Osteoblast (primary cell): ENCODE measurements around the gene CTNND2. TPM values are rescaled to one million over a fixed set of nuclear protein-coding genes. Genes with fewer than 3 reads are reported as not detected.

ENCODE experiments used
- DNase-seq: peaks from one replicate; pipeline ENCODE4 v3.0.0; 2011; ENCODE audit warnings: low spot score, mixed read lengths; ENCODE audit not compliant: insufficient read length; ENCODE audit errors: missing footprints
- H2AFZ ChIP-seq: 2 replicates; pipeline ENCODE4 v1.6.0; 2011; ENCODE audit warnings: mild to moderate bottlenecking, low read length
- H3K27ac ChIP-seq: 2 replicates; pipeline ENCODE4 v1.5.1; 2011; ENCODE audit warnings: mild to moderate bottlenecking, low read depth, low read length, moderate library complexity
- H3K27me3 ChIP-seq: 2 replicates; pipeline ENCODE4 v1.6.0; 2012; ENCODE audit warnings: mild to moderate bottlenecking, control low read depth, inconsistent platforms, low read length, moderate library complexity; ENCODE audit not compliant: insufficient read depth
- H3K36me3 ChIP-seq: 2 replicates; pipeline ENCODE4 v1.5.1; 2011; ENCODE audit warnings: mild to moderate bottlenecking, low read length, control low read depth, moderate library complexity; ENCODE audit not compliant: insufficient read depth
- H3K4me1 ChIP-seq: 2 replicates; pipeline ENCODE4 v1.5.1; 2011; ENCODE audit warnings: mild to moderate bottlenecking, low read length, control low read depth, moderate library complexity; ENCODE audit not compliant: insufficient read depth
- H3K4me2 ChIP-seq: 2 replicates; pipeline ENCODE4 v1.6.0; 2011; ENCODE audit warnings: mild to moderate bottlenecking, low read length; ENCODE audit not compliant: insufficient read depth
- H3K4me3 ChIP-seq: fragments of 200-600 bp; sonication (generic); 3 replicates; pipeline ENCODE4 v1.5.1; 2012; ENCODE audit warnings: mild to moderate bottlenecking, low read length, inconsistent platforms; ENCODE audit not compliant: insufficient read depth
- H3K79me2 ChIP-seq: 2 replicates; pipeline ENCODE4 v1.6.0; 2012; ENCODE audit warnings: mild to moderate bottlenecking, low read length, control low read depth, inconsistent platforms; ENCODE audit not compliant: insufficient read depth
- H3K9me3 ChIP-seq: 2 replicates; pipeline ENCODE4 v1.5.1; 2011; ENCODE audit warnings: low read depth, low read length, control low read depth
- H4K20me1 ChIP-seq: 2 replicates; pipeline ENCODE4 v1.6.0; 2012; ENCODE audit warnings: mild to moderate bottlenecking, low read length, control low read depth; ENCODE audit not compliant: insufficient read depth
- CTCF ChIP-seq: IDR thresholded peaks from 2 replicates; pipeline ENCODE4 v1.5.1; 2011; ENCODE audit warnings: mild to moderate bottlenecking, low read depth, low read length, moderate library complexity; ENCODE audit errors: extremely low read depth
- total RNA-seq: library from RNA; depleted of rRNA; stranded (reverse); fragments of >200 nt; gene quantifications from 2 replicates; pipeline ENCODE4 v1.2.3, GENCODE V29; 2012

The CTNND2 gene
- total RNA-seq, 1 donor = not detected

- Histone ChIP-seq H3K36me3 (no peaks in the 10 kb centered on the region), H3K4me3 (no peak overlapping the region), H4K20me1 (no peaks in the 10 kb centered on the region), H3K79me2 (no peaks in the 10 kb centered on the region), H3K9me3 (no peaks in the 10 kb centered on the region), H3K4me2 (no peak overlapping the region), H2AFZ (no peak overlapping the region), H3K4me1 (no peaks in the 10 kb centered on the region), H3K27ac (no peak overlapping the region), H3K27me3 (no peaks in the 10 kb centered on the region)
- no peak for TF ChIP-seq CTCF
- no peak for DNase-seq
Measured at GRCh38 chr5:11298877-11299276, 605.4 kb downstream of the CTNND2 start.

- no peaks in the 10 kb centered on the region for H3K4me1 ChIP-seq
- H3K36me3 ChIP-seq = no peaks in the 10 kb centered on the region
- no peak overlapping the region for H3K4me3 ChIP-seq
- no peak overlapping the region for H3K27ac ChIP-seq
- H3K4me2 ChIP-seq = no peak overlapping the region
- no peak overlapping the region for H2AFZ ChIP-seq
- no peaks in the 10 kb centered on the region for H4K20me1 ChIP-seq
- no peak for DNase-seq
- H3K79me2 ChIP-seq = no peaks in the 10 kb centered on the region
- H3K27me3 ChIP-seq = no peaks in the 10 kb centered on the region
- no peaks in the 10 kb centered on the region for H3K9me3 ChIP-seq
- no peak for TF ChIP-seq CTCF
Measured at GRCh38 chr5:11293523-11293922, 610.7 kb downstream of the CTNND2 start.

GRCh38 chr5:11292648-11293356 is 611.4 kb downstream of the CTNND2 start:
- H3K79me2 ChIP-seq = no peaks in the 10 kb centered on the region
- TF ChIP-seq CTCF = no peak
- H3K27ac ChIP-seq = no peak overlapping the region
- no peak overlapping the region for H2AFZ ChIP-seq
- H3K9me3 ChIP-seq = no peaks in the 10 kb centered on the region
- H3K4me1 ChIP-seq = no peaks in the 10 kb centered on the region
- DNase-seq = no peak
- H3K4me3 ChIP-seq = no peak overlapping the region
- H3K27me3 ChIP-seq = no peaks in the 10 kb centered on the region
- H3K4me2 ChIP-seq = no peak overlapping the region
- no peaks in the 10 kb centered on the region for H3K36me3 ChIP-seq
- H4K20me1 ChIP-seq = no peaks in the 10 kb centered on the region

- DNase-seq = no peak
- TF ChIP-seq CTCF = no peak
- no peaks in the 10 kb centered on the region for H3K79me2 ChIP-seq
Measured at GRCh38 chr5:11289733-11290132, 614.5 kb downstream of the CTNND2 start.

More at GRCh38 chr5:11289733-11290132, 614.5 kb downstream of the CTNND2 start:
- no peaks in the 10 kb centered on the region for H3K4me1 ChIP-seq
- no peaks in the 10 kb centered on the region for H3K9me3 ChIP-seq
- no peak overlapping the region for H3K4me3 ChIP-seq
- H4K20me1 ChIP-seq = no peaks in the 10 kb centered on the region
- no peak overlapping the region for H2AFZ ChIP-seq
- H3K27ac ChIP-seq = no peak overlapping the region
- H3K27me3 ChIP-seq = no peaks in the 10 kb centered on the region
- no peaks in the 10 kb centered on the region for H3K36me3 ChIP-seq
- H3K4me2 ChIP-seq = no peak overlapping the region
